Measurements from ENCODE around the gene SLBP.

The SLBP gene

GRCh38 chr4:1725521-1725920 lies 13.4 kb upstream of the SLBP start:
- DNase-seq: no peak

DNA sequence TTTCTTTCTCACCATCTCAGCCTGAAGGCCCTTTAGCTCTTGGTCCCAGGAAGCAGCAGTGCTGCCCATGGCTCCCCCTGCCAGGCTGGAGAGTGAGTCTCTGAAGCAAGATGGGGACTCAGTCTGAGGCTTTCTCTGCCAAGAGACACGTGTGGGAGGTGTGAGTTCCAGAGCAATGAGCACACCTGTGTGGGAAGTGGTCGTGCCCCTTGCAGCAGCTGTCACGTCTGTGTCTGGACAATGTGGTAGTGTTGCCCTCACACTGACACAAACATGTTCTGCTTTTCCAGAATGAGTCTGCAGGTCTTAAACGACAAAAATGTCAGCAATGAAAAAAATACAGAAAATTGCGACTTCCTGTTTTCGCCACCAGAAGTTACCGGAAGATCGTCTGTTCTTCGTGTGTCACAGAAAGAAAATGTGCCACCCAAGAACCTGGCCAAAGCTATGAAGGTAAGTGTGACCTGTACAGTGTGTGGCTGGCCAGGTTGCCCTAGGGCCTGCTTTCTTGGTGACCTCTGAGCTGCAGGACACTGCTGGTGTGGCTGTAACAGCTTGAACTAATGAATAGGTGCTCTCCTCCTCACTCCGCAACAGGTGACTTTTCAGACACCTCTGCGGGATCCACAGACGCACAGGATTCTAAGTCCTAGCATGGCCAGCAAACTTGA lies 11.1 kb upstream of the SLBP start:
- DNase-seq: no peak

DNA sequence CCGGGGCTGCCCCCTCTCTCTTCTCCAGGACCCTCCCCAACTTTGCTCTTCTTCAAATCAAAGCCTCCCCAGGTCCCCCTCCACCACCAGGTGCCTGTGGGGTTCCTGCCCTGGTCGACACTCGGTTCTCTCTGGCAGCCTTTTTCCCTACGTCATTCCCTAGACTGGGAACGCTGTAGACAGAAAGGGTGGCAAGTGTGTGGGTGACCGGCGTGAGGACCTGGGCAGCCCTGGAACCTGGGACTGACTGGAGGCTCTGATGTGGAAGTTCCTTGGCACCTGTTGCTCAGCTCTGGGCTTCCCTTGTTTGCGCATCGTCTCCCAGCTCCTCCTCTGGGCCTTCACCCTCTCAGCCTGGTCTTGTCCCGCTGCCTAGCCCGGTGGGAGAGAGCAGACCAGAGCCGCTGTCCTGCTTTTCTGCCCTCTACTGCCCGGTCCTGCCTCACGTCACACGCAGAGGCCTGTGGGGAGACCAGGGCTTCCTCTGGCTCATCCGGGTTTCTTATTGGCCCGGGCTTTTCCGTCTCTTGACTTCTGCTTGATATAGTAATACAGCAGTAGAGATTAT lies 10.5 kb upstream of the SLBP start:
- no peak for DNase-seq

DNA sequence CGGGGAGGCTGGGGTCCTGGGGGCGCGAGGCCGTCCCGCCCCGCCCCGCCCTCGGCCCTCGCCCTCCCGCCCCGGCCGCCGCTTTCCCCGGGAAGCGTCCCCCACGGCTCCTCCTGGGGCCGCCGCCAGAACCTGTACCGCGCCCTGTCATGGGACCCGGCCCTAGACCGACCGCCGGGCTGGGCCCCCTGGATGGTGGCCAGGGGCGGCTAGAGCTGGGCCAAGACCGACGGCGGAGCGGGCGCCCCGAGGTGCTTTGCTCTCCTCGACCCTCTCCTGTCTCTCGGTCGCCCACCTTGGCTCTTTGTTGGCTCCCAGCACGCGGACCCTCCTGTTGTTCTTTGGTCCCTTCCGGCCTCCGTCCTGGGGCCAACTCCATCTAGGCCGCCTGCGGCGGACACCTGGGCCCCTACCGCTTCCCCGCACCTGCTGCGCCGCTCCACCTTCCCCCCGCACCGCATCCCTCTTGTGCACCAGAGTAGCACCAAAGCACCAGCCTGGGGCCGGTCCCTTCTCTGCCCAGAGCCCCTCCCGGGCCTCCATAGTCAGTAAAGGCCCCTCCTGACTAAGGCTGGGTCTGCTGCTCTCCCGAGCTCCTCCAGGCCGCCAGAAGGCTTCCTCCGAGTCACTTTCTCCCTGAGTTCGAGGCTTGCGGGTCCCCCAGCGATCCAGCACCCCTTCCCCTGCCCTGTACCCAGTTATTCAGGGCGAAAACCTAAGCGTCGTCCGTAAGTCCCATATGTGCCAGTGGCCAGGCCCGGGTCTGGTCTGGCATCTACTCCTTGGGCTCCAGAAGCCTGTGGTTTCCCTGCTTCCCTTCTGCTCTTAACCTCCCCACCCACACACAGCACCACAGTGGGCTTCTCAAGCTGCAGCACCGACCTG lies 9.8 kb upstream of the SLBP start:
- DNase-seq: no peak

GRCh38 chr4:1721003-1721665 lies 9.0 kb upstream of the SLBP start, which contains the start of the genes TACC3 and TMEM129:
Gene TACC3, plus strand, starts transcription at chr4:1721521. Its CDS starts 1,901 bp downstream, at chr4:1723422.
Gene TMEM129, minus strand, starts transcription at chr4:1721323. Its CDS starts 486 bp downstream, at chr4:1720837.
- DNase-seq: peak; percentile 94

GRCh38 chr4:1720163-1720983 lies 8.3 kb upstream of the SLBP start:
- DNase-seq: no peak

DNA sequence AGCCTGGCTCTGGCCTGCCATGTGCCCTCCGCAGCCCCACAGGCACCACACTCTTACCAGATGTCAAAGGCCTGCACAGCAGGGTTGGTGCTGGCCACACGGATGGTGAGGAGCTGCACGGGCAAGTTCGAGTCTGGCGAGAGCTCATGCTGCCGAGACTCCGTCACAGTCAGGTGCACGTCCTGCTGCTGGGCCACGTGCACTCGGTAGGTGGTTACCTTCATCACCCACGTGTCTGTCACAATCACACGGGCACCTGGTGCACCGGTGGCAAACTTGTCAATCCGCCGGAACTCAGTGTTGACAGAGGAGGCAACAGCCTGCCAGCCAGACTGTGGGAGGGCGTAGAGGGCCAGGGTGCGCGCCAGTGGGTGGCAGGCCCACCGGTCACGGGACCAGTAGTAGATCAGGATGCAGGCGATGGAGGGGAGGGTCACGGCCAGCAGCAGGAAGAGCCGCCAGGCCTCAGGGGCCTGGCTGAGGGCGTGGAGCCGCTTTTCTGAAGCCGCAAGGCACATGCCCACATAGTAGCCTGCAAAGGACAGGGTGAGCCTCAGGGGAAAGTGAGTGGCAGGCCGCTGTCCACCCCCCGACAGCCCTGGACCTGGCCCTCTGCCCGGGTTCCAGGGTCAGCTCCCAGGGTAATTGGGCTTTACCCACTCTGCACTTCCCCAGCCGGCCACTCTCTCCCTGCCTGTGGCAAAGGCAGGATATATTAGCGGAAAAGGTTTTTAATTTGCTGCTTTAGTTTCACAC lies 6.2 kb upstream of the SLBP start:
- no peak for DNase-seq

DNA sequence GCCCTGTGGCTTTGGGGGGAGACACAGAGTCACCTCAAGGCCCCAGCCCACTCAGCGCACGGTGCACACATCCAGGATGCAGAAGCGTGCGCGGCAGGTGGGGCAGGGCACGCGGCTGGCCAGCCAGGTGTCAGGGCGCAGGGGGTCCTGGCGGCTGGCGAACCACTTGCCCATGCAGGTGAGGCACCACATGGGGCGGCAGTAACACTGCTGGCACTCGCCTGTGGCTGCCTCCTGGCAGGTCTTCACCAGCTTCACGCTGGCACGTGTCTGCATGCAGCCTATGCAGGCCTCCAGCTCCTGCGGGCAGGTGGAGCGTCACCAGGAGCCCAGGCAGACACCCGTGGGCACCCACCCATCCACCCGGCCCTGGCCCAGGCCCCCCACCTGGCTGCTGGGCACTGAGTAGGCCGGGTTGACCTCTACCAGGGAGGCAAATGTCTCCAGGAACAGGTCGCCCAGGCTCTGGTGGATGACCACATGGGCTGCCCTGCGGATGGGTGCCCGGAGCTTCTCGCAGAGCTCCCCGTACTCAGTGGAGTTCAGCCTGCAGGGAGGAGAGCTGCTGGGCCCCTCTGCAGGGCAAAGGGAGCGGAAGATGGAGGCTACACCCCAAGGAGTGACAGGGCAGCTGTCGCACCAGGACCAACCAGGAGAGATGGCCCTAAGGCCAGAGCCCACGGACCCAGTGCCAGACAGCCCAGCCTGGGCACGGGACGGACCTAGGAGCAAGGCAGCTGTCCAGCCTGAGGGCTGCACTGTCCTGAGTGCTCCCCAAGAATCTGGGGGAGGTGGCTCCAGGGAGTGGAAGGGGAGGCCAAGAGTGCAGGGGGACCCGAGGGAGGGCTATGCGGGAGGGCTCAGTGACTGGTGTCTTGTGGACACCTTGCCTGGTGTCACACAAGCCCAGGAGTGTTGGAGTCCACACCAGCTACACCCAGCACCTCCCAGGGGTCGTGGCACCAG lies 5.3 kb upstream of the SLBP start:
- no peak for DNase-seq

DNA sequence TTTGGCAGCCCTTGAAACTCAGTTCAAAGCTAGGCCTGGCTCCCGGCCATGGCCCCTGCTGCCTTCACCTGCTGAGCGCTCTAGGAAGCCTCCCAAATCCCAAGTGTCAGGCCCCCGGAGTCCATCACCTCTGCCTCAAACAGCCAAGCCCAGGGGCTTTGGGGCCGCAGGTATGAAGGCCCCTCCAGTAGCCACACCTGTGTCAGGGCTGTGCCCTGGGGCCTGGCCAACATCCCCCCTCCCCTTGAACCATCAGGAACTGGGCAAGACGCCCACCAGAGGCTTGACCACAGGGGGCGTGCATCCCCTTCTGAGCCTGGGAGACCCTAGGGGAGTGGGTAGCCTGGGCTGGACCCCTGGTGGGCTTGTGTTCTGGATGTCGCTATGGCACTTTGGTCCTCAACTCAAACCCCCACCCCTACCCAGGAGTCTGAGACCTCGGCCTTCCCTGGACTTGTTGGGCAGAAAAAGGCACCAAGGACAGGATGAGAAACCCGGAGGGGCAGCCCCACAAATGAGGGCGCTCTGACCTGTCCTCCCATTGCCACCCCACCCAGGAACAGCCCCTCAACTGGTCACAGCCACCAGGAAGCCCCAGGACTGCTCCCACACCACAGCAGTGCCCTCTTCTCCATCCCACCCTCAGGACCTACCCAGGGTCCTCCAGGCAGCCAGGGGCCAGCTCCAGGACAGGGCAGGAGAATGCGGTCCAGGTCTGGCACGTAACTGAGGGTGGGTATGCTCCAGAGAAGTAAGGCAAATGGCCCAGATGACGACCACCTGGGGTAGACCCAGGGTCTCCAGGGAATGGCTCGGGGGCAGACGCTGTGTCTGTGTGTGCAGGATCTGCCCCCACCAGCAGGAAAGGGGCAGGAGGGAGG lies 4.2 kb upstream of the SLBP start:
- DNase-seq: no peak

DNA sequence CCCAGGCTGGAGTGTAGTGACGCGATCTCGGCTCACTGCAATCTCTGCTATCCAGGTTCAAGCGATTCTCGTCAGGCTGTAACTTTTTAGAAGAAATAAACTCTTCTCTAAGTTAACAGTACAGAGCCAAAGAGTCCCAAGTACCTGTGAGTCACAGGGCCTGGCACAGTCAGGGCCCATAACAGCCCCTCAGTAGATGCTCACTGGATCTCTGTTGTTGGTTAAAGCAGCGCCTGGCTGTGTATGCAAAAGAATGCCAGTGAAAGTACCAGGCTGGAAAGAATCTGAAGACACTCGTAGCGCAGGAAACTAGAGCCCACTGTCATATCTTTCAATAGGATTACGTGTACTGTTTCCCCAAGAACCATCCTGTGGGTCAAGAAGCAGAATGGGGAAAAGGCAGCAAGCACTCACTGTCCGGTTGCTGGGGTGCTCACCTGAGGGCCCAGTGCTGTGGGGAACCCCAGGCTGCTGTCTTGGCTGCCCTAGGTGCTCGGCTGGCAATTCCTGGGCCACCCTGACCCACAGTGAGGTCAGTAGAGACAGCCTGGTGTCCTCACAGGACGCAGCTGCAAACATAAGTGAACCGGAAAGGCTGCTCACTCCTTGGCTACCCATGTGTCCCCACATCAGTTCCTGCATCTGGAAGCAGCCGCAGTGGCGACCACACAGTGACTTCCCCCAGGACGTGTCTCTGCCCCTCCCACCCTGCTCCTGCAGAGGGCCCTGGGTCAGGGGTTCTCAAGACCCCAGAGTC lies 3.1 kb upstream of the SLBP start:
- DNase-seq: no peak

GRCh38 chr4:1714303-1715001 lies 2.3 kb upstream of the SLBP start:
- no peak for DNase-seq

- DNase-seq: no peak
Observed at GRCh38 chr4:1713003-1713851, 1.1 kb upstream of the SLBP start.

- peak; percentile 36 for DNase-seq
Observed at GRCh38 chr4:1711571-1712215, 426 bp downstream of the SLBP start.

DNA sequence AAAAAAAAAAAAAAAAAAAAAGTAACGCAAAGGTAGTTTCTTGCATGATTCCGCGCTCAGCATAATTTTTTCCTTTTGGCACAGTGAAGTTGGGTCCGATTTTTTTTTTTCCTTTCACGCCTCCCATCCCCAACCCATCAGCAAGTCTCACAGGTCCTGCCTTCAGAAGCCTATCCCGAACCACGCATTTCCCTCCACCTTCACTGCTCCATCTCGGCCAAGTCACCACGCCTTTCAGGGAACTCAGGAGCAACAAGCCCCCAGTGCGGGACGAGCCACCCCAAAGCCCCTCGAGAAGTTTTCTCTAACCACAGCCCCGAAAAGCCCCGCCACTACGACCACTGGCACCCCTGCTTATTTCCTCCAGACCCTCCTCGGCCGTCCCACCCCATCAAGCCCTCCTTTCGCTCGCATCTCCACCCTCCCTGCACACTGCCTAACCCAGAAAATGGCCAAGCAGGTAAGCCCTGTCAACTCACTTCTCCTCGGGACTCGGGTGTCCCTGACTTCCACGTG lies 1.0 kb downstream of the SLBP start:
- no peak for DNase-seq

GRCh38 chr4:1708581-1708980 lies 3.5 kb downstream of the SLBP start:
- no peak for DNase-seq

DNA sequence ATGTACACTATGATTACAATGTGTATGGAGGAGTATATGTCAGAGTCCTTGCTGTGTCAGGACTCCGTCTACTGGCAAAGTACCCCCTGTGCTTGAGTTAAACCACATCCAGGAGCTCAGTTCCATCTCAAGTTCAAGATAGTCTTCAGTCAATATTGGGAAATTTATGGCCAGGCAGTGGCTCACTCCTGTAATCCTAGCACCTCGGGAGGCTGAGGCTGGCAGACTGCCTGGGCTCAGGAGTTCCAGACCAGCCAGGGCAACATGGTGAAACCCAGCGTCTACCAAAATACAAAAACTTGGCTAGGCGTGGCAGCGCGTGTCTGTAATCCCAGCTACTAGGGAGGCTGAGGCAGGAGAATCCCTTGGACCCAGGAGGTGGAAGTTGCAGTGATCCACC lies 5.8 kb downstream of the SLBP start:
- no peak for DNase-seq
